WTC11 (cell line): ENCODE results near the gene SLC23A2. TPM values are rescaled to one million over a fixed set of nuclear protein-coding genes. Genes with fewer than 3 reads are reported as not detected.

Source experiments
- ATAC-seq: fragments of 200-7000 bp; cut with Tn5 transposase; 2 replicates; pipeline ENCODE4 v1.10.0; 2021; ENCODE audit warnings: mild to moderate bottlenecking, moderate library complexity
- CTCF ChIA-PET: fragments of 300-600 bp; sonication (Branson Sonifier 250); formaldehyde crosslinking; loops from one replicate; lab custom pipeline; 2021; ENCODE audit warnings: antibody characterized with exemption; lab: Charles Lee
- POLR2A ChIA-PET: fragments of 350-600 bp; sonication (Branson Sonifier 250); formaldehyde crosslinking; loops from one replicate; lab custom pipeline; 2021; ENCODE audit warnings: antibody characterized with exemption; lab: Charles Lee
- DNase-seq: peaks from one replicate; pipeline ENCODE4 v3.0.0; 2021; ENCODE audit warnings: low spot score
- H3K27ac Mint-ChIP-seq: 2 replicates; pipeline ENCODE4 v1.8.0; 2021; ENCODE audit warnings: mixed read lengths
- H3K27me3 Mint-ChIP-seq: 2 replicates; pipeline ENCODE4 v1.8.0; 2021; ENCODE audit warnings: low read depth, mild to moderate bottlenecking, moderate library complexity, mixed read lengths
- H3K36me3 Mint-ChIP-seq: 2 replicates; pipeline ENCODE4 v1.8.0; 2021; ENCODE audit warnings: mixed read lengths
- H3K4me1 Mint-ChIP-seq: 2 replicates; pipeline ENCODE4 v1.8.0; 2022; ENCODE audit warnings: mixed read lengths
- H3K4me3 Mint-ChIP-seq: 2 replicates; pipeline ENCODE4 v1.8.0; 2021; ENCODE audit warnings: mild to moderate bottlenecking, moderate library complexity, mixed read lengths
- H3K9me3 Mint-ChIP-seq: 2 replicates; pipeline ENCODE4 v1.8.0; 2021; ENCODE audit warnings: mixed read lengths
- AR ChIP-seq: fragments of 250-450 bp; sonication (Bioruptor Pico); IDR thresholded peaks from 2 replicates; pipeline ENCODE4 v1.9.0; 2021; ENCODE audit warnings: mild to moderate bottlenecking
- ARID4B ChIP-seq: sonication (generic); formaldehyde crosslinking; IDR thresholded peaks from 2 replicates; pipeline ENCODE4 v1.8.0; 2023; ENCODE audit warnings: missing genetic modification reagents, mild to moderate bottlenecking, borderline replicate concordance
- ATF1 ChIP-seq: sonication (generic); formaldehyde crosslinking; IDR thresholded peaks from 2 replicates; pipeline ENCODE4 v1.8.1; 2023; ENCODE audit warnings: mild to moderate bottlenecking, moderate library complexity, missing genetic modification reagents
- CREB1 ChIP-seq: sonication (generic); formaldehyde crosslinking; IDR thresholded peaks from 2 replicates; pipeline ENCODE4 v1.8.0; 2023; ENCODE audit warnings: mild to moderate bottlenecking, missing genetic modification reagents
- CTCF ChIP-seq: fragments of 200-600 bp; IDR thresholded peaks from 2 replicates; pipeline ENCODE4 v1.8.0; 2022; ENCODE audit warnings: antibody characterized with exemption
- E2F5 ChIP-seq: sonication (generic); formaldehyde crosslinking; IDR thresholded peaks from 2 replicates; pipeline ENCODE4 v1.8.1; 2022; ENCODE audit warnings: mild to moderate bottlenecking, moderate library complexity, missing genetic modification reagents
- ELF4 ChIP-seq: sonication (generic); formaldehyde crosslinking; IDR thresholded peaks from 2 replicates; pipeline ENCODE4 v1.8.1; 2022; ENCODE audit warnings: low read depth, mild to moderate bottlenecking, moderate library complexity, missing genetic modification reagents
- EMX1 ChIP-seq: fragments of 250-450 bp; sonication (Bioruptor Pico); IDR thresholded peaks from 2 replicates; pipeline ENCODE4 v1.8.0; 2021; ENCODE audit warnings: mild to moderate bottlenecking
- ESRRA ChIP-seq: sonication (generic); formaldehyde crosslinking; IDR thresholded peaks from 2 replicates; pipeline ENCODE4 v1.8.1; 2022; ENCODE audit warnings: mild to moderate bottlenecking, missing genetic modification reagents, borderline replicate concordance
- FOXJ3 ChIP-seq: sonication (generic); formaldehyde crosslinking; IDR thresholded peaks from 2 replicates; pipeline ENCODE4 v1.9.0; 2021; ENCODE audit warnings: missing genetic modification reagents, mild to moderate bottlenecking, borderline replicate concordance
- FOXK1 ChIP-seq: sonication (generic); formaldehyde crosslinking; IDR thresholded peaks from 2 replicates; pipeline ENCODE4 v1.8.0; 2022; ENCODE audit warnings: mild to moderate bottlenecking, moderate library complexity, missing genetic modification reagents
- HMGA2 ChIP-seq: fragments of 250-450 bp; sonication (Bioruptor Pico); IDR thresholded peaks from 2 replicates; pipeline ENCODE4 v1.4.0; 2021; ENCODE audit warnings: mild to moderate bottlenecking, moderate library complexity
- MYBL2 ChIP-seq: sonication (generic); formaldehyde crosslinking; IDR thresholded peaks from 2 replicates; pipeline ENCODE4 v1.8.1; 2023; ENCODE audit warnings: mild to moderate bottlenecking, moderate library complexity, missing genetic modification reagents
- NFYB ChIP-seq: sonication (generic); formaldehyde crosslinking; conservative IDR thresholded peaks from 2 replicates; pipeline ENCODE4 v1.8.0; 2022; ENCODE audit warnings: low read depth, missing genetic modification reagents
- NR1H2 ChIP-seq: sonication (generic); formaldehyde crosslinking; IDR thresholded peaks from 2 replicates; pipeline ENCODE4 v1.9.0; 2021; ENCODE audit warnings: mild to moderate bottlenecking, moderate library complexity, missing genetic modification reagents
- NR3C1 ChIP-seq: sonication (generic); formaldehyde crosslinking; conservative IDR thresholded peaks from 2 replicates; pipeline ENCODE4 v1.8.1; 2023; ENCODE audit warnings: low read depth, mild to moderate bottlenecking, missing genetic modification reagents
- RORB ChIP-seq: fragments of 250-450 bp; sonication (Bioruptor Pico); IDR thresholded peaks from 2 replicates; pipeline ENCODE4 v1.9.0; 2021; ENCODE audit warnings: mild to moderate bottlenecking
- TCF7 ChIP-seq: sonication (generic); formaldehyde crosslinking; IDR thresholded peaks from 2 replicates; pipeline ENCODE4 v1.8.0; 2022; ENCODE audit warnings: mild to moderate bottlenecking, low read depth, missing genetic modification reagents, moderate library complexity
- ZNF121 ChIP-seq: sonication (generic); formaldehyde crosslinking; IDR thresholded peaks from 2 replicates; pipeline ENCODE4 v1.8.0; 2023; ENCODE audit warnings: missing genetic modification reagents
- ZSCAN18 ChIP-seq: fragments of 250-450 bp; sonication (Bioruptor Pico); IDR thresholded peaks from 2 replicates; pipeline ENCODE4 v2.1.2; 2022; ENCODE audit warnings: mild to moderate bottlenecking, moderate library complexity
- total RNA-seq: library from RNA; stranded (reverse); gene quantifications from 3 replicates; pipeline ENCODE4 v1.2.3, GENCODE V29; 2021
- TF ChIP-seq, protein P1 (sequence below): sonication (generic); formaldehyde crosslinking; IDR thresholded peaks from 2 replicates; pipeline ENCODE4 v1.8.1; 2023; ENCODE audit warnings: mild to moderate bottlenecking, missing genetic modification reagents

SLC23A2 gene
- total RNA-seq, 1 experiment from 2014 or later, result 14.5 TPM

DNA sequence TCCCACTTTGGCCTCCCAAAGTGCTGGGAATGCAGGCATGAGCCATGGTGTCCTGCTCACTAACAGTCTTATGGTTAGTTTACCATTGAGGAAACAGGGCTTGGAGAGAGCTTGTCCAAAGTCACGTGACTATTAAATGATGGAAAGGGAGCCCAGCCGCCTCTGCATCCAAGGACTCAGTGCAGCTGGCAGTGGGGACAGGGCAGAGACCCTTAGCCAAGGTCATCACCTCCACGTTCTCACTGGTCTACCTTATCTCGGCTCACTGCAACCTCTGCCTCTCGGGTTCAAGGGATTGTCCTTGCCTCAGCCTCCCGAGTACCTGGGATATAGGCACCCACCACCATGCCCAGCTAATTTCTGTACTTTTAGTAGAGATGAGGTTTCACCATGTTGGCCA lies 109.3 kb downstream of the SLC23A2 start:
- DNase-seq (no peak), ATAC-seq (no peak)
- Mint-ChIP-seq H3K27me3 (no peaks in the 10 kb centered on the region), H3K27ac (no peak overlapping the region), H3K4me1 (peaks cover 15% of the 10 kb centered on the region), H3K4me3 (no peak overlapping the region), H3K9me3 (no peaks in the 10 kb centered on the region), H3K36me3 (no peaks in the 10 kb centered on the region)
- ChIA-PET CTCF (no interaction called here), POLR2A (no interaction called here)
- no peak for TF ChIP-seq FOXJ3 (CRISPR knock-in tag)
- TF ChIP-seq ARID4B (CRISPR knock-in tag), result no peak
- no peak for TF ChIP-seq CREB1 (CRISPR knock-in tag)
- TF ChIP-seq ZNF121 (CRISPR knock-in tag), result no peak
- TF ChIP-seq E2F5 (CRISPR knock-in tag), result no peak
- no peak for TF ChIP-seq ESRRA
- no peak for TF ChIP-seq FOXK1
- no peak for TF ChIP-seq ELF4 (CRISPR knock-in tag)
- TF ChIP-seq EMX1 (CRISPR knock-in tag), result no peak
- TF ChIP-seq HMGA2 (CRISPR knock-in tag), result no peak
- TF ChIP-seq ATF1 (CRISPR knock-in tag), result no peak
- no peak for TF ChIP-seq NR3C1 (CRISPR knock-in tag)

- CTCF ChIA-PET, result interaction anchor here (0.9 kb wide), 1 partner anchor 111 kb away, joined by 3 read pairs; no protein-coding TSS in a partner anchor
- no peaks in the 10 kb centered on the region for H3K9me3 Mint-ChIP-seq
- H3K36me3 Mint-ChIP-seq, result no peaks in the 10 kb centered on the region
- TF ChIP-seq NFYB (CRISPR knock-in tag) (no peak), MYBL2 (CRISPR knock-in tag) (no peak), ESRRA (no peak), TCF7 (CRISPR knock-in tag) (no peak), RORB (CRISPR knock-in tag) (no peak)
- TF ChIP-seq, protein P1, sequence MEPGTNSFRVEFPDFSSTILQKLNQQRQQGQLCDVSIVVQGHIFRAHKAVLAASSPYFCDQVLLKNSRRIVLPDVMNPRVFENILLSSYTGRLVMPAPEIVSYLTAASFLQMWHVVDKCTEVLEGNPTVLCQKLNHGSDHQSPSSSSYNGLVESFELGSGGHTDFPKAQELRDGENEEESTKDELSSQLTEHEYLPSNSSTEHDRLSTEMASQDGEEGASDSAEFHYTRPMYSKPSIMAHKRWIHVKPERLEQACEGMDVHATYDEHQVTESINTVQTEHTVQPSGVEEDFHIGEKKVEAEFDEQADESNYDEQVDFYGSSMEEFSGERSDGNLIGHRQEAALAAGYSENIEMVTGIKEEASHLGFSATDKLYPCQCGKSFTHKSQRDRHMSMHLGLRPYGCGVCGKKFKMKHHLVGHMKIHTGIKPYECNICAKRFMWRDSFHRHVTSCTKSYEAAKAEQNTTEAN, result no peak
- POLR2A ChIA-PET, result no interaction called here
- no peak for ATAC-seq
- H3K27me3 Mint-ChIP-seq, result no peaks in the 10 kb centered on the region
- no peak for DNase-seq
- H3K27ac Mint-ChIP-seq, result no peak overlapping the region; the same call in 1 of the 2 replicates
- peaks cover 8% of the 10 kb centered on the region for H3K4me1 Mint-ChIP-seq
- H3K4me3 Mint-ChIP-seq, result no peak overlapping the region
Observed at GRCh38 chr20:4891190-4891763, 110.0 kb downstream of the SLC23A2 start.

- no peak for TF ChIP-seq ZSCAN18 (CRISPR knock-in tag)
- no peak for TF ChIP-seq CTCF
- no peak for TF ChIP-seq AR (CRISPR knock-in tag)
- no peak for TF ChIP-seq NR1H2 (CRISPR knock-in tag)
- Mint-ChIP-seq H3K27me3 (no peaks in the 10 kb centered on the region), H3K36me3 (no peaks in the 10 kb centered on the region), H3K4me3 (no peak overlapping the region), H3K9me3 (no peaks in the 10 kb centered on the region), H3K4me1 (peaks cover under 1% of the 10 kb centered on the region; the same call in 1 of the 2 replicates), H3K27ac (no peak overlapping the region)
- ChIA-PET POLR2A (no interaction called here), CTCF (no interaction called here)
- DNase-seq (no peak), ATAC-seq (no peak)
Observed at GRCh38 chr20:4889446-4889845, 111.9 kb downstream of the SLC23A2 start.
